Activated CD4-positive, alpha-beta memory T cell treated with anti-CD3 and anti-CD28 coated beads for 36 hours (primary cell): Measurements from ENCODE around the gene PCDHGA11. TPM values are rescaled to one million over a fixed set of nuclear protein-coding genes. Genes with fewer than 3 reads are reported as not detected.
A peak's percentile ranks its signal among the peaks of the same experiment; 100 is the strongest.
"Not testable (repeated sequence)": the region's sequence is repeated elsewhere in the genome, so short reads cannot be mapped to it uniquely, and the experiment has no call there.

Experiments used
- CTCF ChIA-PET: fragments of 350-600 bp; sonication (Branson Sonifier 250); formaldehyde crosslinking; loops from one replicate; lab custom pipeline; 2021; ENCODE audit warnings: antibody characterized with exemption, inconsistent platforms; lab: Charles Lee
- POLR2A ChIA-PET: fragments of 350-600 bp; sonication (Branson Sonifier 250); formaldehyde crosslinking; loops from one replicate; lab custom pipeline; 2021; ENCODE audit warnings: antibody characterized with exemption; lab: Charles Lee
- DNase-seq: peaks from one replicate; pipeline ENCODE4 v3.0.0-alpha.2; 2020
- H3K27ac Mint-ChIP-seq: one replicate; pipeline ENCODE4 v1.8.0; 2021; ENCODE audit warnings: mixed read lengths
- H3K27me3 Mint-ChIP-seq: one replicate; pipeline ENCODE4 v1.8.0; 2021; ENCODE audit warnings: mixed read lengths
- H3K36me3 Mint-ChIP-seq: one replicate; pipeline ENCODE4 v1.8.0; 2021; ENCODE audit warnings: mixed read lengths
- H3K4me1 Mint-ChIP-seq: one replicate; pipeline ENCODE4 v1.8.0; 2021; ENCODE audit warnings: low read depth, mixed read lengths
- H3K4me3 Mint-ChIP-seq: one replicate; pipeline ENCODE4 v1.8.0; 2021; ENCODE audit warnings: mild to moderate bottlenecking, mixed read lengths
- H3K9me3 Mint-ChIP-seq: one replicate; pipeline ENCODE4 v1.8.0; 2021; ENCODE audit warnings: mixed read lengths
- intact Hi-C: fragments of 100-400 bp; cut with micrococcal nuclease; formaldehyde crosslinking; loops from one replicate; pipeline ENCODE4 v1.15.1; 2023
- total RNA-seq, 2 experiments: library from RNA; stranded (reverse); gene quantifications; one replicate each; pipeline ENCODE4 v1.2.3, GENCODE V29; 2021

Gene PCDHGA11
- total RNA-seq, 2 experiments from 2014 or later, result 0.05 TPM; not detected in 1

GRCh38 chr5:141388661-141389060 lies 32.2 kb upstream of the PCDHGA11 start:
- no peak overlapping the region for H3K4me3 Mint-ChIP-seq

GRCh38 chr5:141389153-141390042 lies 31.5 kb upstream of the PCDHGA11 start:
- H3K4me3 Mint-ChIP-seq, result no peak overlapping the region
- peaks cover 65% of the 10 kb centered on the region for H3K27me3 Mint-ChIP-seq
- peaks cover 32% of the 10 kb centered on the region for H3K36me3 Mint-ChIP-seq
- CTCF ChIA-PET, result no interaction called here
- POLR2A ChIA-PET, result no interaction called here
- H3K27ac Mint-ChIP-seq, result no peak overlapping the region
- peaks cover 34% of the 10 kb centered on the region for H3K9me3 Mint-ChIP-seq
- DNase-seq, result no peak
- intact Hi-C loops, result no loop called here
- H3K4me1 Mint-ChIP-seq, result no peaks in the 10 kb centered on the region

More at GRCh38 chr5:141388661-141389060, 32.2 kb upstream of the PCDHGA11 start:
- no peaks in the 10 kb centered on the region for H3K4me1 Mint-ChIP-seq
- intact Hi-C loops, result no loop called here
- peaks cover 66% of the 10 kb centered on the region for H3K27me3 Mint-ChIP-seq
- no peak for DNase-seq
- peaks cover 29% of the 10 kb centered on the region for H3K36me3 Mint-ChIP-seq
- POLR2A ChIA-PET, result no interaction called here
- no peak overlapping the region for H3K27ac Mint-ChIP-seq
- CTCF ChIA-PET, result no interaction called here
- H3K9me3 Mint-ChIP-seq, result peaks cover 32% of the 10 kb centered on the region

- ChIA-PET POLR2A (no interaction called here), CTCF (no interaction called here)
- H3K27ac Mint-ChIP-seq, result no peak within 1 kb of the TSS
- intact Hi-C loops, result no loop called here
- peaks cover 33% of the 10 kb centered on the region for H3K36me3 Mint-ChIP-seq
- peaks cover 56% of the 10 kb centered on the region for H3K27me3 Mint-ChIP-seq
- H3K4me1 Mint-ChIP-seq, result no peaks in the 10 kb centered on the region
- H3K4me3 Mint-ChIP-seq, result no peak within 1 kb of the TSS
- DNase-seq, result no peak
- peaks cover 36% of the 10 kb centered on the region for H3K9me3 Mint-ChIP-seq
Observed at GRCh38 chr5:141392429-141393198, 28.2 kb upstream of the PCDHGA11 start, which contains the start of gene PCDHGA8. TSS of gene PCDHGA8 (plus strand) at chr5:141392633. CDS start at chr5:141392814, 181 bp downstream.

GRCh38 chr5:141393267-141393666 lies 27.6 kb upstream of the PCDHGA11 start:
- ChIA-PET CTCF (no interaction called here), POLR2A (no interaction called here)
- Mint-ChIP-seq H3K9me3 (peaks cover 36% of the 10 kb centered on the region), H3K4me3 (no peak overlapping the region), H3K27ac (no peak overlapping the region), H3K4me1 (no peaks in the 10 kb centered on the region), H3K36me3 (peaks cover 32% of the 10 kb centered on the region), H3K27me3 (peaks cover 54% of the 10 kb centered on the region)
- DNase-seq, result no peak
- intact Hi-C loops, result no loop called here

- DNase-seq, H3K27ac Mint-ChIP-seq, H3K4me1 Mint-ChIP-seq, intact Hi-C loops, H3K4me3 Mint-ChIP-seq: not testable (repeated sequence)
- CTCF ChIA-PET, result interaction anchor here (0.7 kb wide), 1 partner anchor 169 kb away, joined by 4 read pairs; no protein-coding TSS in a partner anchor
- Mint-ChIP-seq H3K27me3 (peaks cover 53% of the 10 kb centered on the region), H3K9me3 (peaks cover 38% of the 10 kb centered on the region), H3K36me3 (peaks cover 34% of the 10 kb centered on the region)
- POLR2A ChIA-PET, result interaction anchor here (0.6 kb wide), 1 partner anchor 9 kb away, joined by 3 read pairs; no protein-coding TSS in a partner anchor
Observed at GRCh38 chr5:141394401-141395187, 26.3 kb upstream of the PCDHGA11 start.

- intact Hi-C loops, H3K4me1 Mint-ChIP-seq, H3K27ac Mint-ChIP-seq, POLR2A ChIA-PET: not testable (repeated sequence)
- Mint-ChIP-seq H3K27me3 (peaks cover 50% of the 10 kb centered on the region), H3K9me3 (peaks cover 34% of the 10 kb centered on the region), H3K4me3 (peak within 1 kb of the TSS; percentile 23), H3K36me3 (peaks cover 29% of the 10 kb centered on the region)
- CTCF ChIA-PET, result interaction anchor here (1.0 to 2.9 kb wide), 11 partner anchors 16 to 166 kb away, joined by 3 to 13 read pairs (median 4); partner anchors contain the start of genes PCDHB15, PCDHGA10, PCDHGA12 and PCDHGB3
- DNase-seq, result peak; percentile 51
Observed at GRCh38 chr5:141397756-141398551, 22.9 kb upstream of the PCDHGA11 start, which contains the start of gene PCDHGB5. TSS of gene PCDHGB5 (plus strand) at chr5:141397947. CDS start at chr5:141398128, 181 bp downstream.

- no peak for DNase-seq
- Mint-ChIP-seq H3K27ac (no peak overlapping the region), H3K9me3 (peaks cover 34% of the 10 kb centered on the region), H3K4me3 (no peak overlapping the region), H3K36me3 (peaks cover 31% of the 10 kb centered on the region), H3K4me1 (no peaks in the 10 kb centered on the region), H3K27me3 (peaks cover 52% of the 10 kb centered on the region)
- ChIA-PET CTCF (interaction anchor here (1.4 to 2.9 kb wide), 5 partner anchors 15 to 165 kb away, joined by 3 to 13 read pairs (median 5); partner anchors contain the start of genes PCDHGA10 and TAF7), POLR2A (no interaction called here)
- intact Hi-C loops, result no loop called here
Observed at GRCh38 chr5:141398608-141399007, 22.2 kb upstream of the PCDHGA11 start.

- ChIA-PET CTCF (no interaction called here), POLR2A (no interaction called here)
- no peaks in the 10 kb centered on the region for H3K4me1 Mint-ChIP-seq
- no peak overlapping the region for H3K27ac Mint-ChIP-seq
- intact Hi-C loops, result no loop called here
- no peak for DNase-seq
- peaks cover 30% of the 10 kb centered on the region for H3K9me3 Mint-ChIP-seq
- H3K36me3 Mint-ChIP-seq, result peaks cover 30% of the 10 kb centered on the region
- no peak overlapping the region for H3K4me3 Mint-ChIP-seq
- peaks cover 56% of the 10 kb centered on the region for H3K27me3 Mint-ChIP-seq
Observed at GRCh38 chr5:141399555-141400258, 21.1 kb upstream of the PCDHGA11 start.

GRCh38 chr5:141402553-141403243 lies 18.2 kb upstream of the PCDHGA11 start, which contains the start of gene PCDHGA9:
TSS of gene PCDHGA9 (plus strand) at chr5:141402778. CDS start at chr5:141402953, 175 bp downstream.
- H3K4me1 Mint-ChIP-seq, result no peaks in the 10 kb centered on the region
- H3K4me3 Mint-ChIP-seq, result peak within 1 kb of the TSS; percentile 23
- ChIA-PET POLR2A (no interaction called here), CTCF (interaction anchor here (1.0 to 1.5 kb wide), 4 partner anchors 10 to 165 kb away, joined by 3 to 7 read pairs (median 4); partner anchors contain the start of gene PCDHGA10)
- no peak within 1 kb of the TSS for H3K27ac Mint-ChIP-seq
- H3K9me3 Mint-ChIP-seq, result peaks cover 31% of the 10 kb centered on the region
- H3K27me3 Mint-ChIP-seq, result peaks cover 57% of the 10 kb centered on the region
- DNase-seq, result peak; percentile 31
- intact Hi-C loops, result no loop called here
- peaks cover 25% of the 10 kb centered on the region for H3K36me3 Mint-ChIP-seq

- Mint-ChIP-seq H3K27me3 (peaks cover 63% of the 10 kb centered on the region), H3K4me1 (peaks cover 2% of the 10 kb centered on the region), H3K4me3 (no peak overlapping the region), H3K27ac (no peak overlapping the region), H3K36me3 (peaks cover 27% of the 10 kb centered on the region), H3K9me3 (peaks cover 33% of the 10 kb centered on the region)
- CTCF ChIA-PET, result interaction anchor here (1.0 to 1.5 kb wide), 4 partner anchors 10 to 164 kb away, joined by 3 to 7 read pairs (median 4); partner anchors contain the start of gene PCDHGA10
- intact Hi-C loops, result no loop called here
- DNase-seq, result no peak
- POLR2A ChIA-PET, result interaction anchor here (0.6 kb wide), 1 partner anchor 8 kb away, joined by 3 read pairs; no protein-coding TSS in a partner anchor
Observed at GRCh38 chr5:141403387-141403786, 17.5 kb upstream of the PCDHGA11 start.
